Measurements from ENCODE around the gene FGF11. TPM values are rescaled to one million over a fixed set of nuclear protein-coding genes. Genes with fewer than 3 reads are reported as not detected.
"Not testable (repeated sequence)": the region's sequence is repeated elsewhere in the genome, so short reads cannot be mapped to it uniquely, and the experiment has no call there.

FGF11 gene
- total and polyA plus RNA-seq, 2 donors (not counting 1 experiment from before 2014, with no cell fraction given): 0.33 to 0.87 TPM

- TF ChIP-seq EZH2 (IDR thresholded peaks at IDR 0.05; ENCODE audit: low read length, missing control alignments) (no peak), CTCF (conservative IDR thresholded peaks at IDR 0.05 in 1 of 2, IDR thresholded peaks at IDR 0.05 in 1 of 2; ENCODE audit: low read depth in 1 of 2, low read length in 2 of 2) (no peak)
- peak overlapping the region; percentile 96 for H3K9ac ChIP-seq (ENCODE audit: insufficient read depth, low read length)
- H3K36me3 ChIP-seq (ENCODE audit: control insufficient read depth, insufficient read depth, low read length): peaks cover 2% of the 10 kb centered on the region
- DNase-seq (ENCODE audit: low read depth in 2 of 2): peak; percentile 27 to 49
- H4K20me1 ChIP-seq (ENCODE audit: control insufficient read depth, extremely low read depth, insufficient read depth, low read length): peaks cover 2% of the 10 kb centered on the region
- H2AFZ ChIP-seq (ENCODE audit: low read length): no peak overlapping the region
- H3K27ac ChIP-seq (ENCODE audit: insufficient read depth, low read length): peak overlapping the region; percentile 91
- H3K4me3 ChIP-seq (replicated peaks in 1 of 4; ENCODE audit: control extremely low read depth in 1 of 4, insufficient read depth in 1 of 4, low read depth in 3 of 4, low read length in 4 of 4): peak overlapping the region; percentile 63 to 91 (median 82)
- H3K4me2 ChIP-seq (ENCODE audit: extremely low read depth, insufficient read depth, low read length): peak overlapping the region; percentile 90
- no peaks in the 10 kb centered on the region for H3K9me3 ChIP-seq (ENCODE audit: control insufficient read depth, insufficient read depth, low read depth, low read length)
- no peaks in the 10 kb centered on the region for H3K27me3 ChIP-seq (ENCODE audit: control insufficient read depth, insufficient read depth, low read length)
- peaks cover 27% of the 10 kb centered on the region for H3K4me1 ChIP-seq (ENCODE audit: control insufficient read depth, extremely low read depth, insufficient read depth, low read length)
- peaks cover 69% of the 10 kb centered on the region for H3K79me2 ChIP-seq (ENCODE audit: control insufficient read depth, insufficient read depth, low read length)
Observed at GRCh38 chr17:7478276-7479212, 39.2 kb downstream of the FGF11 start.

GRCh38 chr17:7479213-7480088 lies 40.1 kb downstream of the FGF11 start, which contains the start of gene ZBTB4:
ZBTB4 (minus strand) TSS chr17:7479631; CDS start chr17:7466801, 12,830 bp downstream.
- Histone ChIP-seq H3K79me2 (ENCODE audit: control insufficient read depth, insufficient read depth, low read length) (peaks cover 60% of the 10 kb centered on the region), H3K36me3 (ENCODE audit: control insufficient read depth, insufficient read depth, low read length) (peaks cover under 1% of the 10 kb centered on the region), H3K4me2 (ENCODE audit: extremely low read depth, insufficient read depth, low read length) (peak within 1 kb of the TSS; percentile 93), H3K4me3 (replicated peaks in 1 of 4; ENCODE audit: control extremely low read depth in 1 of 4, insufficient read depth in 1 of 4, low read depth in 3 of 4, low read length in 4 of 4) (peak within 1 kb of the TSS; percentile 70 to 91 (median 82)), H3K9ac (ENCODE audit: insufficient read depth, low read length) (peak within 1 kb of the TSS; percentile 96), H2AFZ (ENCODE audit: low read length) (peak within 1 kb of the TSS; percentile 32), H3K9me3 (ENCODE audit: control insufficient read depth, insufficient read depth, low read depth, low read length) (no peaks in the 10 kb centered on the region), H4K20me1 (ENCODE audit: control insufficient read depth, extremely low read depth, insufficient read depth, low read length) (peaks cover 2% of the 10 kb centered on the region), H3K27ac (ENCODE audit: insufficient read depth, low read length) (peak within 1 kb of the TSS; percentile 91), H3K4me1 (ENCODE audit: control insufficient read depth, extremely low read depth, insufficient read depth, low read length) (peaks cover 27% of the 10 kb centered on the region), H3K27me3 (ENCODE audit: control insufficient read depth, insufficient read depth, low read length) (no peaks in the 10 kb centered on the region)
- TF ChIP-seq CTCF (conservative IDR thresholded peaks at IDR 0.05 in 1 of 2, IDR thresholded peaks at IDR 0.05 in 1 of 2; ENCODE audit: low read depth in 1 of 2, low read length in 2 of 2) (no peak), EZH2 (IDR thresholded peaks at IDR 0.05; ENCODE audit: low read length, missing control alignments) (no peak)
- DNase-seq (ENCODE audit: low read depth in 2 of 2): peak; percentile 28 to 60

- Histone ChIP-seq H2AFZ (ENCODE audit: low read length) (no peak overlapping the region), H3K4me1 (ENCODE audit: control insufficient read depth, extremely low read depth, insufficient read depth, low read length) (peaks cover 27% of the 10 kb centered on the region), H3K9me3 (ENCODE audit: control insufficient read depth, insufficient read depth, low read depth, low read length) (no peaks in the 10 kb centered on the region), H3K9ac (ENCODE audit: insufficient read depth, low read length) (peak overlapping the region; percentile 86), H3K27me3 (ENCODE audit: control insufficient read depth, insufficient read depth, low read length) (no peaks in the 10 kb centered on the region), H4K20me1 (ENCODE audit: control insufficient read depth, extremely low read depth, insufficient read depth, low read length) (peaks cover 2% of the 10 kb centered on the region), H3K4me2 (ENCODE audit: extremely low read depth, insufficient read depth, low read length) (peak overlapping the region; percentile 93), H3K4me3 (replicated peaks in 1 of 4; ENCODE audit: control extremely low read depth in 1 of 4, insufficient read depth in 1 of 4, low read depth in 3 of 4, low read length in 4 of 4) (peak overlapping the region; percentile 63 to 71 (median 70)), H3K36me3 (ENCODE audit: control insufficient read depth, insufficient read depth, low read length) (no peaks in the 10 kb centered on the region), H3K27ac (ENCODE audit: insufficient read depth, low read length) (peak overlapping the region; percentile 91), H3K79me2 (ENCODE audit: control insufficient read depth, insufficient read depth, low read length) (peaks cover 57% of the 10 kb centered on the region)
- DNase-seq (ENCODE audit: low read depth in 2 of 2): no peak
- TF ChIP-seq EZH2 (IDR thresholded peaks at IDR 0.05; ENCODE audit: low read length, missing control alignments) (no peak), CTCF (conservative IDR thresholded peaks at IDR 0.05 in 1 of 2, IDR thresholded peaks at IDR 0.05 in 1 of 2; ENCODE audit: low read depth in 1 of 2, low read length in 2 of 2) (no peak)
Observed at GRCh38 chr17:7480089-7480384, 40.7 kb downstream of the FGF11 start.

- not testable (repeated sequence) for DNase-seq (ENCODE audit: low read depth in 2 of 2); H4K20me1 ChIP-seq (ENCODE audit: control insufficient read depth, extremely low read depth, insufficient read depth, low read length); H3K27me3 ChIP-seq (ENCODE audit: control insufficient read depth, insufficient read depth, low read length); H3K36me3 ChIP-seq (ENCODE audit: control insufficient read depth, insufficient read depth, low read length); H3K9me3 ChIP-seq (ENCODE audit: control insufficient read depth, insufficient read depth, low read depth, low read length); H3K9ac ChIP-seq (ENCODE audit: insufficient read depth, low read length); H2AFZ ChIP-seq (ENCODE audit: low read length)
- Histone ChIP-seq H3K27ac (ENCODE audit: insufficient read depth, low read length) (peak within 1 kb of the TSS; percentile 91), H3K4me1 (ENCODE audit: control insufficient read depth, extremely low read depth, insufficient read depth, low read length) (peaks cover 25% of the 10 kb centered on the region), H3K79me2 (ENCODE audit: control insufficient read depth, insufficient read depth, low read length) (peaks cover 56% of the 10 kb centered on the region), H3K4me3 (replicated peaks in 1 of 4; ENCODE audit: control extremely low read depth in 1 of 4, insufficient read depth in 1 of 4, low read depth in 3 of 4, low read length in 4 of 4) (peak within 1 kb of the TSS in 1 of 4 experiments; percentile 70), H3K4me2 (ENCODE audit: extremely low read depth, insufficient read depth, low read length) (peak within 1 kb of the TSS; percentile 93)
Observed at GRCh38 chr17:7481275-7481674, 42.0 kb downstream of the FGF11 start, which contains the start of gene SLC35G6. SLC35G6 (plus strand) TSS chr17:7481446; CDS start chr17:7481517, 71 bp downstream.
